GM21526 (cell line): ENCODE data around the gene CDH4.

Source experiments
- ATAC-seq: cut with Tn5 transposase; IDR thresholded peaks from one replicate; pipeline ENCODE4 v1.9.1; 2021; ENCODE audit warnings: moderate library complexity; ENCODE audit not compliant: unreplicated experiment, low FRiP score

Gene CDH4

DNA sequence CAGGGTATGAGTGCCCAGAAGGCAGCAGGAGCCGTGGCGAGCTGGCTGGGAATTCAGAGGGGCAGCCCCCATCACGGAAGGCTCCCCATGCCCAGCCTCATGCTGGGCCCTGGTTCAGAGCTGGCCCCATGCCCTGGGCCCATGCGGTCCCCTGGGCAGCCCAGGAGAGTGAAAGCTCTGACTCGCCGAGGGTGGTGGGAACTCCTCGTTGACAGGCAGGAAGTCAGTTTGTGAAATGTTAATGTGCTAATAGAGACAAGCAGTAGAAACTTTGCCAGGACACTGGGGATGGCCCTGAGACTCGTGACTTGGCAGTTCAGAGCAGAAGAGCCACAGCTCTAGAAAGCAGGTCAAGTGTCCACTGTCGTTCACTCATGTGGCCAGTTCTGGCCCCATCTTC, 460.6 kb downstream of the CDH4 start:
- ATAC-seq: no peak

DNA sequence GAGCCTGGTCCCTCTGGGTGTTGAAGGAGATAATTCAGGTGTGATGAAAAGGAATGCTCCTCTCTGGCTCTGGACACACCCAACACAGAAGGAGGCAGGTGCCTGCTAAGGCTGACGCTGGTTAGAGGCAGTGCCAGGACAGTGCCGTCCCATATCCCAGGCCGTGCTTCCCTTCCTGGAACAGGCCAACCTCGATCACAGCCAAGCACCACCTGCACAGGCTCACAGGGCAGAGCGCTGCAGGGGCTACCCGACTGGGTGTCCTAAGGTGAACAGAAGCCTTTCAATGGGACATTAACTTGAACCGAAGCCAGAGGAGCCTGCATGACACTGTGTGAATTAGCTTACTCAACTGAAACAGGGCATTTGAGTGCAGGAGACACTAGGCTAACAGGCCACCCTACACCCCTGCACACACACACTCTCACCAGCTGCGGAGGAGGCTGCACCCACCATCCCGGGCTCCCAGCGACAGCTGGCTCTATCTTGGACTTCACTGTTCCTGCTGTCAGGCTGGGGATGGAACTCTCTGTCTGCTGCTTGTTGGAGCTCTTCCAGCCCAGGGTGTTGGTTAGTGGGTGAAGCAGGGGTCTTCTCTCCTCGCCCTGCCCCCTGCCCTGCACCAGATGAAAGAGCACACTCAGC, 466.4 kb downstream of the CDH4 start:
- ATAC-seq: no peak

DNA sequence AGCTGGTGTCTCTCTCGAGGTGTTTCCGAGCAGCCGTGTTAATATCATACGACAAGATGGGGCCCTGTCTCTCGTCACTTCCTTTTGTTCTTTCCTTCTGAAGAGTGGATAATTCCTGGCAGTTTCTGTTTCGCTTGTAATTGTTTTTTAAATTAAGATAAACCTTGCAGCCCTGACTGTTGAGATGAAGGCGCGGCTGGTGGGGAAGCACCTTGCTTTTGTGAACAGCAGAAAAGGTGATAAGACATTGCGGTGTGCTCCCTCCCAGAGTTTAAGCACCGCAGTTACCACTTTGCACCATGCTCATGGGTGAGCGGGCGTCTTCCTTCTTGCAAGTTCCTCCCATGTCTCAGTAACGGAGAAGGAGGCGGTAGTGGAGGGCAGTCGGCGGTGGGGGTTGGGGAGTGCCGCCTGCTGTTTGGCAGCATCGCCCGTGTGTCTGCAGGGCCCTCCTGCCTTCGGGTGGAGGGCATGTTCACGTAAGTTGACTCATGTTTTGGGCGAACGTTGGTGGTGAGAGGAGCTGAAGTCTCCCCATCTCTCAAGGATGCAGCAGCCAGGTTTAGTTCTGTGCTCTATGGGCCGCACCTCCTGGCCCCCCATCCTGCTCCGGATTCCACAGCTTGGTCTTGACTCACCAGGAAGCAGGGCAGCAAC, 467.8 kb downstream of the CDH4 start:
- no peak for ATAC-seq

- no peak for ATAC-seq
Measured at GRCh38 chr20:61720348-61720696, 468.3 kb downstream of the CDH4 start.

- no peak for ATAC-seq
Measured at GRCh38 chr20:61722146-61722678, 470.2 kb downstream of the CDH4 start.

DNA sequence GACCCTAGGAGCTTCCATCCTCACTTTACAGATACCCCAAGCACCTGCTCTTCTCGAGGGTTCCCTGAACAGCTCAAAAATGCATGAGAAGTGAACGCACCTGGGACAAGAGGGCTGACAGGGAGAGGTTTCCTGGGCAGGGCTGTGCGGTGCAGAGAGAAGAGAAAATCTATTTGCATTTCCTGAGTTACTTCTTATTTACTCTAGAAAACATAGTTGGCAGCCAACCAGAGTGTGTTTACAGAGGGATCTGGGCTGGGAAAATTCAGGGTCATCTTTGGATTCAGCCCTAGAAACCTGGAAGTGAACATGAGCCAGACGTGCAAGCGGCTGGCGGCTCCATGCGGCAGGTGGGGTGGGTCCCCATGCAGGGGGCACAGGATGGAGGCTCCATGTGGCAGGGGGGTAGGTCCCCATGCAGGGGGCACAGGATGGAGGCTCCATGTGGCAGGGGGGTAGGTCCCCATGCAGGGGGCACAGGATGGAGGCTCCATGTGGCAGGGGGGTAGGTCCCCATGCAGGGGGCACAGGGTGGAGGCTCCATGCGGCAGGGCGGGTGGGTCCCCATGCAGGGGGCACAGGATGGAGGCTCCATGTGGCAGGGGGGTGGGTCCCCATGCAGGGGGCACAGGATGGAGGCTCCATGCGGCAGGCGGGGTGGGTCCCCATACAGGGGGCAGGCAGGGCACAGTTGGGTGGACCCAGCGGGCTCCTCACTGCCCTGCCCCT, 471.6 kb downstream of the CDH4 start:
- no peak for ATAC-seq

- no peak for ATAC-seq
Measured at GRCh38 chr20:61724376-61724775, 472.3 kb downstream of the CDH4 start.

DNA sequence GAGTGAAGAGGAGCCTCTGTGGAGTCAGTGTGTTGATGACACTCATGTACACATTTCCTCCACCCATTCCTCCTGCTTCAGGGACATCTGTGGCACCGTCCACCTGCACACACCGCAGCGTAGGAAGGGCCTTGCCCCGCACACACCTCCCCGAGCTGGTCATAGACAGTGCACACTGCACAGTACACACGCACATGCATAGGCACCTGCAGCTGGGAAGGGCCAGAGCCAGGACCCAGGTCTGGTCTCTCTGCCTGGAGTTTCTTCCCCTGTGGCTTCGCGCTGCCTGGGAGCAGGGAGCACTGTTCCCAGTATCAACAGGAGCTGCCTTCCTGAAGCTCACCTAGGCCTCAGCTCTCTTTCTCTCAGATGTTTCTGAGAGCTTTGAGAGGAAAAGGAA, 473.1 kb downstream of the CDH4 start:
- no peak for ATAC-seq

DNA sequence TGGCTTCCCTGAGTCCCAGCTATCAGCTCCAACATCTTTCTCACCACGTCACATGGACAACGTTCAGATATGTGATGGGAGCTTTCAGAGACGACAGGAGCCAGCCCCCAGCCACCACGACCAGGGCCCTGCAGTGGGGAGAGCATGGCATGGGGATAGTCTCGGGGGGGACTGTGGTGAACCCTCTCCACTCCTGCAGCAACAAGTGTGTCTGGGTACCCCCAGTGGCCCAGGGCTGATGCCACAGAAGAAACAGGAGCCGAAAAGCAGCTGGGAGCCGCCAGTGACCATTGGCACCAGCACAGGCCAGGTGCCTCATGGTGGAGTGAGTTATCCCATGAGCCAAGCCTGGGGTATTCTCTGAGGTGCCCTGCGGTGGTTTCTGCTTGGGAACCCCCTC, 473.9 kb downstream of the CDH4 start:
- ATAC-seq: no peak

DNA sequence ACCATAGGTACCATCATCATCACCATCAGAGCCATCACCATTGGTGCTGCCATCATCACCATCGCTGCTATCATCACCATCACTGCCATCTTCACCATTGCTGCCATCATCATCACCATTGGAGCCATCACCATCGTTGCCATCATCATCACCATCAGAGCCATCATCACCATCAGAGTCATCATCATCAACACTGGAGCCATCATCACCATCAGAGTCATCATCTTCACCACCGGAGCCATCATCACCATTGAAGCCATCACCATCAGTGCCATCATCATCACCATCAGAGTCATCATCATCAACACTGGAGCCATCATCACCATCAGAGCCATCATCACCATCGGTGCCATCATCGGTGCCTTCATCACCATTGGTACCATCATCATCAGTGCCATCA, 474.9 kb downstream of the CDH4 start:
- no peak for ATAC-seq

GRCh38 chr20:61727761-61728160, 475.7 kb downstream of the CDH4 start:
- ATAC-seq: no peak

- ATAC-seq: no peak
Measured at GRCh38 chr20:61728326-61728725, 476.3 kb downstream of the CDH4 start.

DNA sequence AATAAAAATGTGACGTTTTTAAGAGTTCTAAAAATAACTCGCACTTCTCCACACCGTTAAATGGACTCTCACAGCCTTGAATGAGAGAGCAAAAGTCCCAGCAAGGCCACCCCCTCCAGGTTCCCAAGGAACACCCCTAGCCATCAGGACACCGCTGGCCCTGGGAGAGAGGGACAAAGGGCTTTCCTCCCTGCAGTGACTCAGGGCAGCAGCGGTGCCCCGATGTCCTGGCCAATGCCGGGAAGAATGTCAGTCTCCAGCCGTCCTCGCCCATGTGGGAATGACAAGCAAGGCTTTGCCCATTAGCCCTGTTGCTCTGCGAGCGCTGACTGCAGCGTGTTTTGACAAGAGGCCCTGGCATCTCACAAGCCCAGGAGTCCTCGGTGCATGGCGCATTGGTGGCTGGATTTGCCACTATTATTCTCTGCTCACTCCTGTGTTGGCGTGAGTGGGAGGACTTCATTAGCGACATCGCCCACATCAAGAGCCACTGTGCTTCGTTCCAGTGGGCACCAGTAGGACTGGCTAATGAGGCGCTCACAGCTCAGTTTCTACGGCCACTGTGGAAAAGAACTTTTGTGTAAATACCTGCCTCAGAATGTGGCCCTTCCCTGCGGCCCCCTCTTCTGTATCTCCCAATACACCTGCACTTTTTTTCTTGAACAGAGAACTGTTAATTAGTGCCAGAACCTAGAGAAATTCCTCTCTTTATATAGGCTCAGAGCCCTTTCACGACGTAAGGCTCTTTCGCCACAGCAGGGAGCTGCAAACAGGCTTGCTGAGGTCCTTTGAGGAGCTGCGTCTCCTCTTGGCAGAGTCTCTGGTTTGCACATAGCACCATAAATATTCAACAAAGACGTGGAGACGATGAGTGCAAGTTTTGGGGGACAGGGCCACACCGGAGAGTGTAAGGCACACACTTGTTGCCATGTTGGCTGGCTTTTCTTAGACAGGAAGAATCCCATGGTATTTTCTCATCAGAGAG, 477.0 kb downstream of the CDH4 start:
- ATAC-seq: no peak

- ATAC-seq: no peak
Measured at GRCh38 chr20:61730631-61731362, 478.7 kb downstream of the CDH4 start.

DNA sequence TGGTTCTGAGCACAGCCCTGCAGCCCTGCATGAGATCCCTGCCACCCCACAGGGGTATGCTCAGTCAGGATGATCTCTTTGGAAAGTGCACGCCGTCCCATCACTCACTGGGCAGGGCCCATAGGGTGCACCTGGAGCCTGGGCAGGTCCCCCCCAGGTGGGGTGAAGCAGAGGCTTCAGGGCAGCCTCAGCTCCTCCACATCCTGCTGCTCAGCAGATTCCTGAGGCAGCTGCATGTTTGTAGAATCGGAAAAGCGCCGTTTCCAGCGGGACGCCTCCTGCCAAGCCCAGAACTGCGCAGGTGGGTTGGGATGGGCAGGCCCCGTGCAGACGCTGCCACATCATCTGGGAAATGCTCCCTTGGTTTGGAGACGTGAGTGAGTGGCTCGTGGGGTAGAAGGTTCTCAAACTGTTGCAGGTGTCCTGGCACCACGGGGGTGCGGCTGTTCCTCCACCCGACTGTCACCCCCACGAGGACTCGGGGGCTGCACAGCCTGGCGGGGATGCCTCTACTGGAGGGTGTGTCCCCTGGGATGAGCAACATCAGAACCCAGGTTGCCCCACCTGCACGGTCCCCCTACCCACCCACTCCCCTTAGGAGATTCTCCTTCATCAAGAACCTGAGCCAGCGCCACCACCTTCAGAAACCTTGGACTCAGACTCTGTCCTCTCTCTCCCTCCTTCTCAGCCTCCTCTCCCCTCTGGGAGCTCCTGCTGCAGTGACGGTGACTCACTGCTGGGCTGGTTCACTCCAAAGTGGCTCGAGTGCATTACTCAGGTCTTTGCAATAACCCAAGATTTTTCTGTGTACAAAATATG, 479.5 kb downstream of the CDH4 start:
- no peak for ATAC-seq

DNA sequence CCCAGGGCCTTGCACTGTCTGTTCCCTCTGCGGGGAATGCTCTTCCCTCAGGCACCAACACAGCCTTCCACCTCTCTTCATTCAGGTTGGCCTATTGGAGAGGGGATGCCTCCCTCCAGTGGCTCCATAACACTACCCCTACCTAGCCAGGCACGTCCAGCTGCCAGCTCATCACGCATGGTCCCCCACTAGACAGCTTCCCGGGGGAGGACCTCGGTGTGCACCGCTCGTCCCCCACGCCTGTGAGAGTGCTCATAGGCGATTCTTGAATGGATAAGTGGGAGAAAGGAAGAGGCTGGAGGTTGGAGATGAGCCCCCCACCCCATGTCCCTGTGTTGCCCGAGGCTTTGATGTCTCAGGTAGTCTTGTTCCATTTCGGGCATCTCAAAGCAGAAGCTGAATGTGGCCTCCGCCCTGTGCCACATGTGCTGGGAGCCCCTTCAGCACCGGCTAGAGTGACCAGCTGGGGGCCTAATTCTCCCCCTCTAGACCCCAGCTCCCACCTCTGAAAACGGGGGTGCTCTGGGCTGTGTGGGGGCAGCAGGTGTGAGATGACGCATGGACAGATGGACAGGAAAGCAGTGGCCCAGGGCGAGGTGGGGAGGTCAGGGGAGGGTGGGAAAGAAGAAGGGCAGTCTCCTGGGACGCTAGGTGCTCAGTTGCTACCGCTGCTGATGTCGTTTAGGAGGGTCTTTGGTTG, 480.6 kb downstream of the CDH4 start:
- ATAC-seq: no peak

GRCh38 chr20:61733216-61733615, 481.2 kb downstream of the CDH4 start:
- no peak for ATAC-seq

DNA sequence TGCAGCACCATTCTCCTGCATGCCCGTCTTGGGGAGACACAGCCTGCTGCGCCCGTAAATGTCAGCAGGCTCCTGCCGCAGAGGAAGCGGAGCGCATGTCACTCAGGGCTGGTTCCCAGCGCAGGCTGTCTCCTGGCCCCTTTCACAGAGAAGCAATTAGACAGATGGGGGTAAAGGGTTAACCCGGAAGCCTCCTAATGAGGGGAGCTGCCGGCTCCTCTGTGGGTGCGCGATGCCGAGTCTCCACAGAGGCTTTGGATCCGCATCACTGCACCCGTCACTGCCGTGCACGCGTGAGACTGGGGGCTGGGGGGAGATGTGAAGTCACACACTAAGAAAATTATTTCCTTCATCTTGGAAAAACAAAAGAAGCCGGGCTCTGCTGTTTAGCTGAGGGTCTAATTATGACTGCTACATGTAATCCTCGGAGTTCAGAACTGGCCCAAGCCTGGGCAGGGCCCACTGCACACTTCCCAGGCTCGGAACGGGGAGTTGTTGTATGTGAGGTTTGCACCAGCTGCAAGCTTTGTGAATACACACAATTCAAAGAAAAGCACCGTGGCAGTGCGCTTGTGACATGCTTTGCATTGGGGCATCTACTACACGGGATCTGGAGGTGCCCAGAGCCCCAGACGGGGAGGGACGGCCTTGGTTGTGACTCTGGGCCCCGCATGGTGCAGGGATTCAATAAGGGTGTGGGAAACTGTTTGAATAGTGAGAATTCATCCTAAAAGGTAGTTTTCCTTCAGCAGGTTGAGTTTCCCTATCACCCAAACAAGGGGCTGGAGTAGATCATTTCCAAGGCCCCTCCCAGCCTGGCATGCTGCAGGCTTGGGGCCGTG, 482.1 kb downstream of the CDH4 start:
- no peak for ATAC-seq
